SK-N-MC (cell line): ENCODE results near the gene LHFPL3.

ENCODE experiments used
- EZH2 ChIP-seq: fragments of 200-600 bp; sonication (generic); IDR thresholded peaks from one replicate; pipeline ENCODE4 v1.6.1; 2017; ENCODE audit warnings: antibody characterized with exemption
- POLR2AphosphoS5 ChIP-seq: IDR thresholded peaks from 2 replicates; pipeline ENCODE4 v1.6.1; 2012; ENCODE audit warnings: mild to moderate bottlenecking, low read depth, low read length, borderline replicate concordance

DNA sequence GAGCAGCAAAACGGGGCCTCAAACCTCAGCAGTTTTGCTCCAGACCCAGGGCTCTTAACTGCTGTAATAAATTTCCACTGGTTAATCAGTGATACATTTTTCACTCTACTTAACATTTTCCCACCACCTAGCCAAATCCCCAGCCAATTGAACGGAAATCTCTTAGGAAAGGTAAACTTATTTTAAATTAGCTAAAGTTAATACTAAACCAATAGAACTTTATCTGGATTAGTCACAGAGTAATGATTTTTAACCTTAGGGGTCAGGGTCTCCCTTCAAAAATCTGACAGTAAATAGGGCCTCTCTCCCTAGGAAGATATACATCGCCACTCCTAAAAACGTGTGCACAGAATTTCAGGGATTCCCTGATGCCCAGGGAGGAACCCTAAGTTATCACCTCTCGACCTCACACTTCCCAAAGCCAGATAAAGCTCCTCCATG lies 598.2 kb downstream of the LHFPL3 start:
- TF ChIP-seq POLR2AphosphoS5 (no peak), EZH2 (no peak)
